Activated B cell treated with CpG ODN at 0.5 μM for 24 hours (primary cell): Measurements from ENCODE around the gene CCDC190. TPM values are rescaled to one million over a fixed set of nuclear protein-coding genes. Genes with fewer than 3 reads are reported as not detected.

Source experiments
- ATAC-seq: fragments of 200-7000 bp; cut with Tn5 transposase; one replicate; pipeline ENCODE4 v1.10.0; 2021; ENCODE audit warnings: low read depth, mild to moderate bottlenecking, moderate library complexity
- CTCF ChIA-PET: fragments of 350-600 bp; sonication (Branson Sonifier 250); formaldehyde crosslinking; loops from one replicate; lab custom pipeline; 2021; ENCODE audit warnings: antibody characterized with exemption; lab: Charles Lee
- POLR2A ChIA-PET: fragments of 350-600 bp; sonication (Branson Sonifier 250); formaldehyde crosslinking; loops from one replicate; lab custom pipeline; 2021; ENCODE audit warnings: antibody characterized with exemption; lab: Charles Lee
- DNase-seq: peaks from one replicate; pipeline ENCODE4 v3.0.0; 2022
- H3K27ac Mint-ChIP-seq: one replicate; pipeline ENCODE4 v1.8.0; 2020; ENCODE audit warnings: mixed read lengths
- H3K27me3 Mint-ChIP-seq: one replicate; pipeline ENCODE4 v1.8.0; 2021; ENCODE audit warnings: mixed read lengths
- H3K36me3 Mint-ChIP-seq: one replicate; pipeline ENCODE4 v1.8.0; 2021; ENCODE audit warnings: low read depth, mixed read lengths
- H3K4me1 Mint-ChIP-seq: one replicate; pipeline ENCODE4 v1.8.0; 2021; ENCODE audit warnings: mixed read lengths
- H3K4me3 Mint-ChIP-seq: one replicate; pipeline ENCODE4 v1.8.0; 2020; ENCODE audit warnings: mild to moderate bottlenecking, mixed read lengths
- H3K9me3 Mint-ChIP-seq: one replicate; pipeline ENCODE4 v1.8.0; 2020; ENCODE audit warnings: mixed read lengths
- CTCF ChIP-seq: fragments of 200-600 bp; IDR thresholded peaks from one replicate; pipeline ENCODE4 v1.8.0; 2022; ENCODE audit warnings: antibody characterized with exemption, mild to moderate bottlenecking
- intact Hi-C: fragments of 100-400 bp; cut with micrococcal nuclease; formaldehyde crosslinking; loops from one replicate; pipeline ENCODE4 v1.15.1; 2024
- total RNA-seq: library from RNA; stranded (reverse); gene quantifications from 2 replicates; pipeline ENCODE4 v1.2.3, GENCODE V29; 2022

The CCDC190 gene
- total RNA-seq, 1 donor from 2014 or later: not detected

- no peaks in the 10 kb centered on the region for H3K4me1 Mint-ChIP-seq
- no peaks in the 10 kb centered on the region for H3K36me3 Mint-ChIP-seq
- H3K9me3 Mint-ChIP-seq: no peaks in the 10 kb centered on the region
- POLR2A ChIA-PET: no interaction called here
- intact Hi-C loops: no loop called here
- no peaks in the 10 kb centered on the region for H3K27me3 Mint-ChIP-seq
- ATAC-seq (no peak), DNase-seq (no peak)
- H3K4me3 Mint-ChIP-seq: no peak overlapping the region
- CTCF ChIA-PET: no interaction called here
- H3K27ac Mint-ChIP-seq: no peak overlapping the region
- TF ChIP-seq CTCF: no peak
Measured at GRCh38 chr1:162905174-162906158, 44.5 kb upstream of the CCDC190 start.

- Mint-ChIP-seq H3K36me3 (no peaks in the 10 kb centered on the region), H3K4me1 (no peaks in the 10 kb centered on the region), H3K9me3 (no peaks in the 10 kb centered on the region), H3K27me3 (no peaks in the 10 kb centered on the region), H3K4me3 (no peak overlapping the region), H3K27ac (no peak overlapping the region)
- DNase-seq (no peak), ATAC-seq (no peak)
- POLR2A ChIA-PET: no interaction called here
- TF ChIP-seq CTCF: no peak
- CTCF ChIA-PET: no interaction called here
- intact Hi-C loops: no loop called here
Measured at GRCh38 chr1:162904579-162904978, 43.6 kb upstream of the CCDC190 start.

GRCh38 chr1:162904023-162904422 is 43.0 kb upstream of the CCDC190 start:
- intact Hi-C loops: no loop called here
- H3K9me3 Mint-ChIP-seq: no peaks in the 10 kb centered on the region

GRCh38 chr1:162903246-162903645 is 42.3 kb upstream of the CCDC190 start:
- intact Hi-C loops: no loop called here
- Mint-ChIP-seq H3K9me3 (no peaks in the 10 kb centered on the region), H3K27ac (no peak overlapping the region), H3K4me3 (no peak overlapping the region), H3K27me3 (no peaks in the 10 kb centered on the region), H3K4me1 (no peaks in the 10 kb centered on the region), H3K36me3 (no peaks in the 10 kb centered on the region)
- TF ChIP-seq CTCF: no peak
- ChIA-PET CTCF (no interaction called here), POLR2A (no interaction called here)
- DNase-seq (no peak), ATAC-seq (no peak)

More at GRCh38 chr1:162904023-162904422, 43.0 kb upstream of the CCDC190 start:
- ATAC-seq (no peak), DNase-seq (no peak)
- no peak overlapping the region for H3K4me3 Mint-ChIP-seq
- H3K4me1 Mint-ChIP-seq: no peaks in the 10 kb centered on the region
- ChIA-PET POLR2A (no interaction called here), CTCF (no interaction called here)
- H3K27ac Mint-ChIP-seq: no peak overlapping the region
- no peak for TF ChIP-seq CTCF
- no peaks in the 10 kb centered on the region for H3K27me3 Mint-ChIP-seq
- H3K36me3 Mint-ChIP-seq: no peaks in the 10 kb centered on the region

GRCh38 chr1:162902416-162902815 is 41.4 kb upstream of the CCDC190 start:
- ChIA-PET CTCF (no interaction called here), POLR2A (no interaction called here)
- Mint-ChIP-seq H3K36me3 (no peaks in the 10 kb centered on the region), H3K9me3 (no peaks in the 10 kb centered on the region), H3K27me3 (no peaks in the 10 kb centered on the region), H3K4me3 (no peak overlapping the region), H3K4me1 (no peaks in the 10 kb centered on the region), H3K27ac (no peak overlapping the region)
- intact Hi-C loops: no loop called here
- DNase-seq (no peak), ATAC-seq (no peak)
- TF ChIP-seq CTCF: no peak
